ENCODE data around the gene ST7. TPM values are rescaled to one million over a fixed set of nuclear protein-coding genes. Genes with fewer than 3 reads are reported as not detected.

ST7 gene
- total and polyA plus RNA-seq, 2 experiments from 2014 or later, result 9.9 to 18.3 TPM

- H3K4me3 Mint-ChIP-seq, result no peak overlapping the region
- H3K4me1 ChIP-seq (ENCODE audit: insufficient read depth), result peaks cover 33% of the 10 kb centered on the region
- no peaks in the 10 kb centered on the region for H3K9me2 ChIP-seq (ENCODE audit: insufficient read depth)
- ATAC-seq, result no peak
- H3K36me3 ChIP-seq (ENCODE audit: insufficient read depth), result no peaks in the 10 kb centered on the region
- no peak overlapping the region for H3K27ac Mint-ChIP-seq
- no peaks in the 10 kb centered on the region for H3K27me3 Mint-ChIP-seq (ENCODE audit: insufficient read depth, low read depth, poor library complexity)
- no peaks in the 10 kb centered on the region for H4K20me1 ChIP-seq (replicated peaks; ENCODE audit: insufficient read depth)
- H3F3A ChIP-seq (replicated peaks; ENCODE audit: low read depth), result no peaks in the 10 kb centered on the region
- TF ChIP-seq ZNF114 (CRISPR knock-in tag; IDR thresholded peaks at IDR 0.05) (no peak), STAT1 (IDR thresholded peaks at IDR 0.05; ENCODE audit: unreplicated experiment) (no peak), JUNB (IDR thresholded peaks at IDR 0.05; ENCODE audit: unreplicated experiment) (no peak)
- peaks cover 33% of the 10 kb centered on the region for H3K4me1 Mint-ChIP-seq
- no peak overlapping the region for H2AFZ ChIP-seq
- no peak overlapping the region for H3K4me3 ChIP-seq
- H3K27me3 ChIP-seq (ENCODE audit: insufficient read depth), result no peaks in the 10 kb centered on the region
- no peaks in the 10 kb centered on the region for H3K79me2 ChIP-seq (replicated peaks; ENCODE audit: insufficient read depth)
- H3K4me2 ChIP-seq, result no peak overlapping the region
- no peak overlapping the region for H3K27ac ChIP-seq (ENCODE audit: low read depth)
- DNase-seq (ENCODE audit: low spot score), result no peak
- H3K9me3 Mint-ChIP-seq, result no peaks in the 10 kb centered on the region
- H3K36me3 Mint-ChIP-seq (ENCODE audit: low read depth), result no peaks in the 10 kb centered on the region
Measured at GRCh38 chr7:117122536-117122935, 169.2 kb downstream of the ST7 start.

DNA sequence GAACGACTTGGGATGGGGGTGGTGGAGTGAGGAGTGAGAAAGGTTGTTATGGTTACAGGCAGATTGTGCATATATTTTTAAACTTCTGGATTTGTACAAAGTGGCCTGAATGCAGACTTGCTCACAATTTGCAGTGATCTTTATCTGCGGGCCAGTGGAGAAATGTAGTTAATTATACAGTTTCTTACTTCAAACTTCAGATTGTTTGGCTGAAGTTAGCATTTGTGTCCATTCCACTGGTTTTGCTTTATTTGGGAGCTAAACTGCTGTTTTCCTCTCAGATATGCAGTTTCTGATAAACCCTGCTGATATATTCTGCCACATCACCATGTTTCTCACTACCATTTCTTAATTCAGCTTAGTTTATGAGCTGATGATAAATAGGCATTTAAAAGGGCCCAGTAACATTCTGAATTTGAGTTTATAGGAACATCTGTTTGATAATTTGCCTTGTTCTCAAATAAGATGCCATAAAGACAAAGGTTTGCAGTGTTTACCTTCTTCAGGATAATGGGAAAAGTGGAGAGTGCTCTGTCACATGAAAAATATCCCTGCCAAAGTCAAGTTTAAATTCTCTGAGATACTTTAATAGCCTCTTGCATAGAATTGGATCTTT, 170.1 kb downstream of the ST7 start:
- Histone ChIP-seq H3K4me2 (no peak overlapping the region), H3K79me2 (replicated peaks; ENCODE audit: insufficient read depth) (no peaks in the 10 kb centered on the region), H3K27me3 (ENCODE audit: insufficient read depth) (no peaks in the 10 kb centered on the region), H3K4me3 (no peak overlapping the region), H4K20me1 (replicated peaks; ENCODE audit: insufficient read depth) (no peaks in the 10 kb centered on the region), H3F3A (replicated peaks; ENCODE audit: low read depth) (no peaks in the 10 kb centered on the region), H3K4me1 (ENCODE audit: insufficient read depth) (peaks cover 27% of the 10 kb centered on the region), H3K9me2 (ENCODE audit: insufficient read depth) (no peaks in the 10 kb centered on the region), H3K27ac (ENCODE audit: low read depth) (no peak overlapping the region), H2AFZ (no peak overlapping the region), H3K36me3 (ENCODE audit: insufficient read depth) (no peaks in the 10 kb centered on the region)
- Mint-ChIP-seq H3K4me1 (peaks cover 30% of the 10 kb centered on the region), H3K27me3 (ENCODE audit: insufficient read depth, low read depth, poor library complexity) (no peaks in the 10 kb centered on the region), H3K9me3 (no peaks in the 10 kb centered on the region), H3K4me3 (no peak overlapping the region), H3K27ac (no peak overlapping the region), H3K36me3 (ENCODE audit: low read depth) (no peaks in the 10 kb centered on the region)
- DNase-seq (ENCODE audit: low spot score) (no peak), ATAC-seq (no peak)
- TF ChIP-seq, protein P1, sequence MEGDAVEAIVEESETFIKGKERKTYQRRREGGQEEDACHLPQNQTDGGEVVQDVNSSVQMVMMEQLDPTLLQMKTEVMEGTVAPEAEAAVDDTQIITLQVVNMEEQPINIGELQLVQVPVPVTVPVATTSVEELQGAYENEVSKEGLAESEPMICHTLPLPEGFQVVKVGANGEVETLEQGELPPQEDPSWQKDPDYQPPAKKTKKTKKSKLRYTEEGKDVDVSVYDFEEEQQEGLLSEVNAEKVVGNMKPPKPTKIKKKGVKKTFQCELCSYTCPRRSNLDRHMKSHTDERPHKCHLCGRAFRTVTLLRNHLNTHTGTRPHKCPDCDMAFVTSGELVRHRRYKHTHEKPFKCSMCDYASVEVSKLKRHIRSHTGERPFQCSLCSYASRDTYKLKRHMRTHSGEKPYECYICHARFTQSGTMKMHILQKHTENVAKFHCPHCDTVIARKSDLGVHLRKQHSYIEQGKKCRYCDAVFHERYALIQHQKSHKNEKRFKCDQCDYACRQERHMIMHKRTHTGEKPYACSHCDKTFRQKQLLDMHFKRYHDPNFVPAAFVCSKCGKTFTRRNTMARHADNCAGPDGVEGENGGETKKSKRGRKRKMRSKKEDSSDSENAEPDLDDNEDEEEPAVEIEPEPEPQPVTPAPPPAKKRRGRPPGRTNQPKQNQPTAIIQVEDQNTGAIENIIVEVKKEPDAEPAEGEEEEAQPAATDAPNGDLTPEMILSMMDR (conservative IDR thresholded peaks at IDR 0.05; ENCODE audit: low read depth in 2 of 2), result no peak
- no peak for TF ChIP-seq CREB1 (CRISPR knock-in tag; IDR thresholded peaks at IDR 0.05; ENCODE audit: low read depth)
- no peak for TF ChIP-seq ZNF114 (CRISPR knock-in tag; IDR thresholded peaks at IDR 0.05)
- no peak for TF ChIP-seq JUNB (IDR thresholded peaks at IDR 0.05; ENCODE audit: unreplicated experiment)
- no peak for TF ChIP-seq EZH2phosphoT487 (IDR thresholded peaks at IDR 0.05; ENCODE audit: unreplicated experiment)
- TF ChIP-seq, protein P2, sequence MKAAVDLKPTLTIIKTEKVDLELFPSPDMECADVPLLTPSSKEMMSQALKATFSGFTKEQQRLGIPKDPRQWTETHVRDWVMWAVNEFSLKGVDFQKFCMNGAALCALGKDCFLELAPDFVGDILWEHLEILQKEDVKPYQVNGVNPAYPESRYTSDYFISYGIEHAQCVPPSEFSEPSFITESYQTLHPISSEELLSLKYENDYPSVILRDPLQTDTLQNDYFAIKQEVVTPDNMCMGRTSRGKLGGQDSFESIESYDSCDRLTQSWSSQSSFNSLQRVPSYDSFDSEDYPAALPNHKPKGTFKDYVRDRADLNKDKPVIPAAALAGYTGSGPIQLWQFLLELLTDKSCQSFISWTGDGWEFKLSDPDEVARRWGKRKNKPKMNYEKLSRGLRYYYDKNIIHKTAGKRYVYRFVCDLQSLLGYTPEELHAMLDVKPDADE (IDR thresholded peaks at IDR 0.05), result no peak
- TF ChIP-seq, protein P3, sequence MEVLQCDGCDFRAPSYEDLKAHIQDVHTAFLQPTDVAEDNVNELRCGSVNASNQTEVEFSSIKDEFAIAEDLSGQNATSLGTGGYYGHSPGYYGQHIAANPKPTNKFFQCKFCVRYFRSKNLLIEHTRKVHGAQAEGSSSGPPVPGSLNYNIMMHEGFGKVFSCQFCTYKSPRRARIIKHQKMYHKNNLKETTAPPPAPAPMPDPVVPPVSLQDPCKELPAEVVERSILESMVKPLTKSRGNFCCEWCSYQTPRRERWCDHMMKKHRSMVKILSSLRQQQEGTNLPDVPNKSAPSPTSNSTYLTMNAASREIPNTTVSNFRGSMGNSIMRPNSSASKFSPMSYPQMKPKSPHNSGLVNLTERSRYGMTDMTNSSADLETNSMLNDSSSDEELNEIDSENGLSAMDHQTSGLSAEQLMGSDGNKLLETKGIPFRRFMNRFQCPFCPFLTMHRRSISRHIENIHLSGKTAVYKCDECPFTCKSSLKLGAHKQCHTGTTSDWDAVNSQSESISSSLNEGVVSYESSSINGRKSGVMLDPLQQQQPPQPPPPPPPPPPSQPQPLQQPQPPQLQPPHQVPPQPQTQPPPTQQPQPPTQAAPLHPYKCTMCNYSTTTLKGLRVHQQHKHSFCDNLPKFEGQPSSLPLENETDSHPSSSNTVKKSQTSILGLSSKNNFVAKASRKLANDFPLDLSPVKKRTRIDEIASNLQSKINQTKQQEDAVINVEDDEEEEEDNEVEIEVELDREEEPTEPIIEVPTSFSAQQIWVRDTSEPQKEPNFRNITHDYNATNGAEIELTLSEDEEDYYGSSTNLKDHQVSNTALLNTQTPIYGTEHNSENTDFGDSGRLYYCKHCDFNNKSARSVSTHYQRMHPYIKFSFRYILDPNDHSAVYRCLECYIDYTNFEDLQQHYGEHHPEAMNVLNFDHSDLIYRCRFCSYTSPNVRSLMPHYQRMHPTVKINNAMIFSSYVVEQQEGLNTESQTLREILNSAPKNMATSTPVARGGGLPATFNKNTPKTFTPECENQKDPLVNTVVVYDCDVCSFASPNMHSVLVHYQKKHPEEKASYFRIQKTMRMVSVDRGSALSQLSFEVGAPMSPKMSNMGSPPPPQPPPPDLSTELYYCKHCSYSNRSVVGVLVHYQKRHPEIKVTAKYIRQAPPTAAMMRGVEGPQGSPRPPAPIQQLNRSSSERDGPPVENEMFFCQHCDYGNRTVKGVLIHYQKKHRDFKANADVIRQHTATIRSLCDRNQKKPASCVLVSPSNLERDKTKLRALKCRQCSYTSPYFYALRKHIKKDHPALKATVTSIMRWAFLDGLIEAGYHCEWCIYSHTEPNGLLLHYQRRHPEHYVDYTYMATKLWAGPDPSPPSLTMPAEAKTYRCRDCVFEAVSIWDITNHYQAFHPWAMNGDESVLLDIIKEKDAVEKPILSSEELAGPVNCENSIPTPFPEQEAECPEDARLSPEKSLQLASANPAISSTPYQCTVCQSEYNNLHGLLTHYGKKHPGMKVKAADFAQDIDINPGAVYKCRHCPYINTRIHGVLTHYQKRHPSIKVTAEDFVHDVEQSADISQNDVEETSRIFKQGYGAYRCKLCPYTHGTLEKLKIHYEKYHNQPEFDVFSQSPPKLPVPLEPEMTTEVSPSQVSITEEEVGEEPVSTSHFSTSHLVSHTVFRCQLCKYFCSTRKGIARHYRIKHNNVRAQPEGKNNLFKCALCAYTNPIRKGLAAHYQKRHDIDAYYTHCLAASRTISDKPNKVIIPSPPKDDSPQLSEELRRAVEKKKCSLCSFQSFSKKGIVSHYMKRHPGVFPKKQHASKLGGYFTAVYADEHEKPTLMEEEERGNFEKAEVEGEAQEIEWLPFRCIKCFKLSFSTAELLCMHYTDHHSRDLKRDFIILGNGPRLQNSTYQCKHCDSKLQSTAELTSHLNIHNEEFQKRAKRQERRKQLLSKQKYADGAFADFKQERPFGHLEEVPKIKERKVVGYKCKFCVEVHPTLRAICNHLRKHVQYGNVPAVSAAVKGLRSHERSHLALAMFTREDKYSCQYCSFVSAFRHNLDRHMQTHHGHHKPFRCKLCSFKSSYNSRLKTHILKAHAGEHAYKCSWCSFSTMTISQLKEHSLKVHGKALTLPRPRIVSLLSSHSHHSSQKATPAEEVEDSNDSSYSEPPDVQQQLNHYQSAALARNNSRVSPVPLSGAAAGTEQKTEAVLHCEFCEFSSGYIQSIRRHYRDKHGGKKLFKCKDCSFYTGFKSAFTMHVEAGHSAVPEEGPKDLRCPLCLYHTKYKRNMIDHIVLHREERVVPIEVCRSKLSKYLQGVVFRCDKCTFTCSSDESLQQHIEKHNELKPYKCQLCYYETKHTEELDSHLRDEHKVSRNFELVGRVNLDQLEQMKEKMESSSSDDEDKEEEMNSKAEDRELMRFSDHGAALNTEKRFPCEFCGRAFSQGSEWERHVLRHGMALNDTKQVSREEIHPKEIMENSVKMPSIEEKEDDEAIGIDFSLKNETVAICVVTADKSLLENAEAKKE (CRISPR knock-in tag; IDR thresholded peaks at IDR 0.05), result no peak
- TF ChIP-seq NANOG (IDR thresholded peaks at IDR 0.05; ENCODE audit: borderline replicate concordance), result no peak
- TF ChIP-seq EZH2 (IDR thresholded peaks at IDR 0.05; ENCODE audit: low read depth, unreplicated experiment), result no peak
